Neural cell (in vitro differentiated cells): Measurements from ENCODE around the gene ALAS1. TPM values are rescaled to one million over a fixed set of nuclear protein-coding genes. Genes with fewer than 3 reads are reported as not detected.

Source experiments
- H2AFZ ChIP-seq: fragments of 200-600, 300-800 bp; sonication (generic), shearing (Covaris generic); 2 replicates; pipeline ENCODE4 v1.6.0; 2014; ENCODE audit warnings: low read depth, mild to moderate bottlenecking, antibody characterized with exemption, low read length, moderate library complexity
- H3F3A ChIP-seq: fragments of 200-600 bp; shearing (Covaris generic); 2 replicates; pipeline ENCODE4 v1.6.1; 2016; ENCODE audit warnings: mild to moderate bottlenecking, moderate library complexity, mixed read lengths, antibody characterized with exemption, low read length; ENCODE audit not compliant: insufficient read depth, poor library complexity, severe bottlenecking
- H3K27ac ChIP-seq: fragments of 200-600, 300-800 bp; sonication (generic), shearing (Covaris generic); 2 replicates; pipeline ENCODE4 v1.5.1; 2014; ENCODE audit warnings: mild to moderate bottlenecking, low read length, moderate library complexity
- H3K27me3 ChIP-seq: fragments of 300-800, 200-600 bp; sonication (generic), shearing (Covaris generic); 2 replicates; pipeline ENCODE4 v1.6.0; 2014; ENCODE audit warnings: mild to moderate bottlenecking, low read depth, low read length, moderate library complexity; ENCODE audit not compliant: insufficient read depth
- H3K36me3 ChIP-seq: fragments of 300-800, 200-600 bp; sonication (generic), shearing (Covaris generic); 2 replicates; pipeline ENCODE4 v1.5.1; 2014; ENCODE audit warnings: mild to moderate bottlenecking, antibody characterized with exemption, low read length, moderate library complexity; ENCODE audit not compliant: insufficient read depth
- H3K4me2 ChIP-seq: fragments of 300-800, 200-600 bp; sonication (generic), shearing (Covaris generic); 2 replicates; pipeline ENCODE4 v1.6.0; 2014; ENCODE audit warnings: mild to moderate bottlenecking, low read length
- H3K4me3 ChIP-seq: fragments of 300-800, 200-600 bp; sonication (generic), shearing (Covaris generic); 2 replicates; pipeline ENCODE4 v1.5.1; 2014; ENCODE audit warnings: mild to moderate bottlenecking, low read length, moderate library complexity
- H3K79me2 ChIP-seq: fragments of 200-600 bp; shearing (Covaris generic); replicated peaks from 2 replicates; pipeline ENCODE4 v1.6.0; 2014; ENCODE audit warnings: mild to moderate bottlenecking, low read length, moderate library complexity; ENCODE audit not compliant: insufficient read depth
- H3K9ac ChIP-seq: fragments of 300-800, 200-600 bp; sonication (generic), shearing (Covaris generic); 2 replicates; pipeline ENCODE4 v1.6.1; 2016; ENCODE audit warnings: mild to moderate bottlenecking, low read length, mixed read lengths
- H3K9me2 ChIP-seq: fragments of 200-600 bp; shearing (Covaris generic); 2 replicates; pipeline ENCODE4 v1.6.1; 2016; ENCODE audit warnings: mild to moderate bottlenecking, low read length, mixed read lengths; ENCODE audit not compliant: insufficient read depth
- H3K9me3 ChIP-seq: fragments of 200-600, 300-800 bp; sonication (generic), shearing (Covaris generic); 2 replicates; pipeline ENCODE4 v1.6.1; 2016; ENCODE audit warnings: mild to moderate bottlenecking, mixed run types, low read length, moderate library complexity, mixed read lengths
- H4K20me1 ChIP-seq: fragments of 200-600 bp; shearing (Covaris generic); 2 replicates; pipeline ENCODE4 v1.6.1; 2016; ENCODE audit warnings: mild to moderate bottlenecking, mixed run types; ENCODE audit not compliant: insufficient read depth
- CTCF ChIP-seq: fragments of 450-650 bp; IDR thresholded peaks from 2 replicates; pipeline ENCODE4 v1.5.1; 2014; ENCODE audit warnings: antibody characterized with exemption, mild to moderate bottlenecking, moderate library complexity; ENCODE audit not compliant: poor library complexity, severe bottlenecking
- EP300 ChIP-seq: fragments of 450-650 bp; conservative IDR thresholded peaks from 2 replicates; pipeline ENCODE4 v1.6.1; 2014; ENCODE audit warnings: antibody characterized with exemption, mild to moderate bottlenecking, moderate library complexity; ENCODE audit not compliant: poor library complexity, severe bottlenecking
- EZH2 ChIP-seq: fragments of 200-600, 300-800 bp; shearing (Covaris generic), sonication (generic); IDR thresholded peaks from 2 replicates; pipeline ENCODE4 v1.6.1; 2014; ENCODE audit warnings: antibody characterized with exemption, low read length, borderline replicate concordance, mild to moderate bottlenecking; ENCODE audit not compliant: insufficient read depth, poor library complexity, severe bottlenecking
- MXI1 ChIP-seq: fragments of 450-650 bp; conservative IDR thresholded peaks from 2 replicates; pipeline ENCODE4 v1.6.1; 2014; ENCODE audit warnings: antibody characterized with exemption, mild to moderate bottlenecking; ENCODE audit not compliant: poor library complexity, severe bottlenecking
- POLR2AphosphoS5 ChIP-seq: IDR thresholded peaks from 2 replicates; pipeline ENCODE4 v1.6.1; 2012
- RAD21 ChIP-seq: fragments of 450-650 bp; conservative IDR thresholded peaks from 2 replicates; pipeline ENCODE4 v1.6.1; 2014; ENCODE audit warnings: antibody characterized with exemption, mild to moderate bottlenecking, moderate library complexity
- SMC3 ChIP-seq: fragments of 450-650 bp; conservative IDR thresholded peaks from 2 replicates; pipeline ENCODE4 v1.6.1; 2014; ENCODE audit warnings: antibody characterized with exemption, mild to moderate bottlenecking, moderate library complexity; ENCODE audit not compliant: poor library complexity
- TAF1 ChIP-seq: IDR thresholded peaks from 2 replicates; pipeline ENCODE4 v1.6.1; 2012; ENCODE audit warnings: low read depth
- polyA plus RNA-seq: library from polyadenylated mRNA; depleted of rRNA; stranded (reverse); fragments of >200 nt; gene quantifications from 2 replicates; pipeline ENCODE4 v1.2.3, GENCODE V29; 2014
- TF ChIP-seq, protein P1 (sequence below): IDR thresholded peaks from 2 replicates; pipeline ENCODE4 v1.6.1; 2012; ENCODE audit warnings: borderline replicate concordance

The ALAS1 gene
- polyA plus RNA-seq, 1 donor from 2014 or later, result 66.0 TPM

GRCh38 chr3:52159503-52159902, 38.5 kb upstream of the ALAS1 start:
- Histone ChIP-seq H3K4me2 (no peak overlapping the region), H3K79me2 (no peaks in the 10 kb centered on the region), H3K27me3 (no peaks in the 10 kb centered on the region), H2AFZ (no peak overlapping the region), H4K20me1 (no peaks in the 10 kb centered on the region), H3K9me3 (no peaks in the 10 kb centered on the region), H3K36me3 (no peaks in the 10 kb centered on the region), H3K4me3 (no peak overlapping the region), H3K9me2 (no peaks in the 10 kb centered on the region), H3F3A (no peaks in the 10 kb centered on the region), H3K9ac (no peak overlapping the region), H3K27ac (no peak overlapping the region)
- TF ChIP-seq EP300, result no peak
- no peak for TF ChIP-seq CTCF
- TF ChIP-seq TAF1, result no peak
- TF ChIP-seq MXI1, result no peak
- no peak for TF ChIP-seq RAD21
- no peak for TF ChIP-seq POLR2AphosphoS5
- TF ChIP-seq SMC3, result no peak
- no peak for TF ChIP-seq EZH2
- TF ChIP-seq, protein P1, sequence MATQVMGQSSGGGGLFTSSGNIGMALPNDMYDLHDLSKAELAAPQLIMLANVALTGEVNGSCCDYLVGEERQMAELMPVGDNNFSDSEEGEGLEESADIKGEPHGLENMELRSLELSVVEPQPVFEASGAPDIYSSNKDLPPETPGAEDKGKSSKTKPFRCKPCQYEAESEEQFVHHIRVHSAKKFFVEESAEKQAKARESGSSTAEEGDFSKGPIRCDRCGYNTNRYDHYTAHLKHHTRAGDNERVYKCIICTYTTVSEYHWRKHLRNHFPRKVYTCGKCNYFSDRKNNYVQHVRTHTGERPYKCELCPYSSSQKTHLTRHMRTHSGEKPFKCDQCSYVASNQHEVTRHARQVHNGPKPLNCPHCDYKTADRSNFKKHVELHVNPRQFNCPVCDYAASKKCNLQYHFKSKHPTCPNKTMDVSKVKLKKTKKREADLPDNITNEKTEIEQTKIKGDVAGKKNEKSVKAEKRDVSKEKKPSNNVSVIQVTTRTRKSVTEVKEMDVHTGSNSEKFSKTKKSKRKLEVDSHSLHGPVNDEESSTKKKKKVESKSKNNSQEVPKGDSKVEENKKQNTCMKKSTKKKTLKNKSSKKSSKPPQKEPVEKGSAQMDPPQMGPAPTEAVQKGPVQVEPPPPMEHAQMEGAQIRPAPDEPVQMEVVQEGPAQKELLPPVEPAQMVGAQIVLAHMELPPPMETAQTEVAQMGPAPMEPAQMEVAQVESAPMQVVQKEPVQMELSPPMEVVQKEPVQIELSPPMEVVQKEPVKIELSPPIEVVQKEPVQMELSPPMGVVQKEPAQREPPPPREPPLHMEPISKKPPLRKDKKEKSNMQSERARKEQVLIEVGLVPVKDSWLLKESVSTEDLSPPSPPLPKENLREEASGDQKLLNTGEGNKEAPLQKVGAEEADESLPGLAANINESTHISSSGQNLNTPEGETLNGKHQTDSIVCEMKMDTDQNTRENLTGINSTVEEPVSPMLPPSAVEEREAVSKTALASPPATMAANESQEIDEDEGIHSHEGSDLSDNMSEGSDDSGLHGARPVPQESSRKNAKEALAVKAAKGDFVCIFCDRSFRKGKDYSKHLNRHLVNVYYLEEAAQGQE, result no peak

GRCh38 chr3:52162250-52162872, 35.6 kb upstream of the ALAS1 start:
- H3K27ac ChIP-seq, result no peak overlapping the region
- H3K36me3 ChIP-seq, result no peaks in the 10 kb centered on the region
- TF ChIP-seq EZH2 (no peak), RAD21 (no peak), MXI1 (no peak)
- no peaks in the 10 kb centered on the region for H3K27me3 ChIP-seq
- no peaks in the 10 kb centered on the region for H3K9me3 ChIP-seq
- no peaks in the 10 kb centered on the region for H3K79me2 ChIP-seq
- H3K9me2 ChIP-seq, result no peaks in the 10 kb centered on the region
- no peaks in the 10 kb centered on the region for H3F3A ChIP-seq
- no peaks in the 10 kb centered on the region for H4K20me1 ChIP-seq
- no peak overlapping the region for H3K9ac ChIP-seq
- H3K4me2 ChIP-seq, result no peak overlapping the region
- no peak overlapping the region for H3K4me3 ChIP-seq
- no peak overlapping the region for H2AFZ ChIP-seq
